ENCODE measurements around the gene BRIP1. TPM values are rescaled to one million over a fixed set of nuclear protein-coding genes. Genes with fewer than 3 reads are reported as not detected.
A peak's percentile ranks its signal among the peaks of the same experiment; 100 is the strongest.
"Not testable (repeated sequence)": the region's sequence is repeated elsewhere in the genome, so short reads cannot be mapped to it uniquely, and the experiment has no call there.

BRIP1 gene
- polyA plus RNA-seq, 1 of the 3 experiments (the other 2 are of a cell fraction), result 2.0 TPM

DNA sequence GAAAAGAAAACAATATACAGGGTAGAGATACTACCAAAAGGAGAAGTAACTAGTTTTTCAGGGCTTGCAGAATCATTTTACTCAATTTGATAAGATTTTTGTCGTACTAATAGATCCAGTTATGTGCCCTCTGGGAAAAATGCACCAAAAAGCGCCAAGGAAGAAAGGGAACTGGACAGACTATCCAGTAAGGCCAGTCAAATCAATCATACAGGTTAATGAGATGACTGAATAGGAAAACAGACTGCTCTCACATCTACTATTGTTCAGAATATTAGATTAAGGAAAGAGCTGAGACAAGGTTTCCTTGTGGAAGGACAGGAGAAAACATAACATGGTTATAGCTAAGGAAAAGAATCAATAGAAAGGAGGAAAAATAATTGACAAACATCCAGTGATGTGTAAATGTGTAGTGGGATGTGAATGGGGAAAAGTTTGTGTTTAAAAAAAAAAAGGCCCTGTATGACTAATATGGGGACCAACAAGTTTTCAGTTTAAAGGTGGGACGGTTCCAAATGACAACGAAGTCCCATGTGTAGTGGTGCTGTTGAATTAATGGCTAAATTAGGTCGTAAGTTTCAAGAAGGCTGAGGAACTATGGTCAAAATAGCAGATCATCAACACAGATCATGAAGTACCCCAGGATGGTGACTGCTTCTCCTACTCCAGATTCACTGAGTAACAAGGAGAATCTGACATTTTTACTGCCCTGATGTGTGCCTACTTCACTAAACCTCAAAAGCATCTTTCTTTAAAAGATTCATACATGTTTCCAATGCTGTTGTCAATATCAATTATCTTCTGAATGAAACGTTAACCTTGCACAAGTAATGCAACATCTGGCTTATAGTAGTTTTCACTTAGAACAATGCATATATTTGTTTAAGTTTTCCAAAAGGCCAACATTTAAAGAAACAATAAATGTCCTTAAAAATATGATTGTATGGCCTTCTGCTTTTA, 40.7 kb downstream of the BRIP1 start:
- Histone ChIP-seq H3K4me2 (no peak overlapping the region), H3K9me2 (no peaks in the 10 kb centered on the region), H3K4me3 (ENCODE audit: low read depth in 2 of 2, low read length in 1 of 2) (no peak overlapping the region), H3K27me3 (ENCODE audit: insufficient read depth) (no peaks in the 10 kb centered on the region), H3K79me2 (ENCODE audit: insufficient read depth) (peaks cover 36% of the 10 kb centered on the region; the same call in 1 of the 2 replicates), H3F3A (replicated peaks; ENCODE audit: insufficient read depth) (peaks cover under 1% of the 10 kb centered on the region), H3K36me3 (replicated peaks in 1 of 2; ENCODE audit: control insufficient read depth in 1 of 2, insufficient read depth in 2 of 2, low read length in 1 of 2) (peaks cover 0 to 50% of the 10 kb centered on the region in 2 experiments), H3K9me3 (no peaks in the 10 kb centered on the region; the same call in 1 of the 2 replicates), H2AFZ (ENCODE audit: low read depth) (no peak overlapping the region), H4K20me1 (ENCODE audit: insufficient read depth) (no peaks in the 10 kb centered on the region), H3K27ac (ENCODE audit: low read depth in 2 of 2, low read length in 1 of 2) (peak overlapping the region in 1 of 2 experiments; percentile 5; a peak in 1 of 4 replicates), H3K9ac (no peak overlapping the region), H3K4me1 (ENCODE audit: control insufficient read depth in 1 of 2, insufficient read depth in 2 of 2, low read depth in 1 of 2, low read length in 1 of 2) (no peaks in the 10 kb centered on the region)
- ChIA-PET CTCF (interaction anchor here (0.6 to 2.2 kb wide), 3 partner anchors 14 to 410 kb away, joined by 3 to 10 read pairs (median 7); no protein-coding TSS in a partner anchor), POLR2A (no interaction called here)
- no peak for DNase-seq
- WGBS (ENCODE audit: low lambda C conversion rate), result 68% methylated on average over 6 of the region's 6 CpGs
- TF ChIP-seq RAD21 (IDR thresholded peaks at IDR 0.05; ENCODE audit: low read length) (no peak), NFIC (IDR thresholded peaks at IDR 0.05; ENCODE audit: borderline replicate concordance) (no peak), RFX5 (IDR thresholded peaks at IDR 0.05; ENCODE audit: low read length) (no peak), FOSL2 (IDR thresholded peaks at IDR 0.05; ENCODE audit: borderline replicate concordance, low read depth) (no peak), EP300 (IDR thresholded peaks at IDR 0.05; ENCODE audit: borderline replicate concordance in 1 of 2, low read depth in 1 of 2, low read length in 1 of 2) (no peak), USF2 (IDR thresholded peaks at IDR 0.05; ENCODE audit: borderline replicate concordance, low read depth, low read length) (no peak)
- TF ChIP-seq, protein P1, sequence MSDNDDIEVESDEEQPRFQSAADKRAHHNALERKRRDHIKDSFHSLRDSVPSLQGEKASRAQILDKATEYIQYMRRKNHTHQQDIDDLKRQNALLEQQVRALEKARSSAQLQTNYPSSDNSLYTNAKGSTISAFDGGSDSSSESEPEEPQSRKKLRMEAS (IDR thresholded peaks at IDR 0.05; ENCODE audit: low read depth), result no peak

DNA sequence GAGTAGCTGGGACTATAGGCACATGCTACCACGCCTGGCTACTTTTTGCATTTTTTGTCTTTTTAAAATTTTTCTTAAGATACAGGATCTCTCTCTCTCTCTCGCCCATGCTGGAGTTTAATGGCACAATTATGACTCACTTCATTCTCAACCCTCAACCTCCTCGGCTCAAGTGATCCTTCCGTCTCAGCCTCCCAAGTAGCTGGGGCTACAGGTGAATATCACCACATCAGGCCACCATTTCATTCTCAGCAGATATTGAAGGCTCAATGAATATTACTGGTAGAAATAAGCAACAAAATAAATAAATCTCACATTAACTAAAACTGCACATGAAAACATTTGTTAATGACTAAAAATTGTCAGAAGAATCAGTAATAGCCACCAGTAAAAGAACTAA, 41.7 kb downstream of the BRIP1 start:
- WGBS (ENCODE audit: low lambda C conversion rate), result 92% methylated on average over 4 of the region's 4 CpGs
- Histone ChIP-seq H2AFZ (ENCODE audit: low read depth) (no peak overlapping the region), H3K9me2 (no peaks in the 10 kb centered on the region), H3F3A (replicated peaks; ENCODE audit: insufficient read depth) (peaks cover 8% of the 10 kb centered on the region), H3K9ac (no peak overlapping the region), H3K4me3 (ENCODE audit: low read depth in 2 of 2, low read length in 1 of 2) (no peak overlapping the region), H3K27me3 (ENCODE audit: insufficient read depth) (no peaks in the 10 kb centered on the region), H3K36me3 (replicated peaks in 1 of 2; ENCODE audit: control insufficient read depth in 1 of 2, insufficient read depth in 2 of 2, low read length in 1 of 2) (peaks cover under 1 to 48% of the 10 kb centered on the region in 2 experiments), H3K9me3 (no peaks in the 10 kb centered on the region), H4K20me1 (ENCODE audit: insufficient read depth) (no peaks in the 10 kb centered on the region), H3K4me2 (no peak overlapping the region), H3K27ac (ENCODE audit: low read depth in 2 of 2, low read length in 1 of 2) (no peak overlapping the region), H3K4me1 (ENCODE audit: control insufficient read depth in 1 of 2, insufficient read depth in 2 of 2, low read depth in 1 of 2, low read length in 1 of 2) (peaks cover 0 to 2% of the 10 kb centered on the region in 2 experiments; a peak in 2 of 4 replicates), H3K79me2 (ENCODE audit: insufficient read depth) (peaks cover 34% of the 10 kb centered on the region; the same call in 1 of the 2 replicates)
- ChIA-PET POLR2A (no interaction called here), CTCF (no interaction called here)
- no peak for DNase-seq
- no peak for TF ChIP-seq JUND (IDR thresholded peaks at IDR 0.05)
- TF ChIP-seq TCF12 (IDR thresholded peaks at IDR 0.05), result no peak
- TF ChIP-seq RFX5 (IDR thresholded peaks at IDR 0.05; ENCODE audit: low read length), result no peak
- TF ChIP-seq TAF1 (IDR thresholded peaks at IDR 0.05; ENCODE audit: borderline replicate concordance, low read depth, low read length), result no peak
- TF ChIP-seq RAD21 (IDR thresholded peaks at IDR 0.05; ENCODE audit: low read length), result no peak

- Histone ChIP-seq H3K36me3 (replicated peaks in 1 of 2; ENCODE audit: control insufficient read depth in 1 of 2, insufficient read depth in 2 of 2, low read length in 1 of 2) (peaks cover 13 to 50% of the 10 kb centered on the region in 2 experiments), H3K79me2 (ENCODE audit: insufficient read depth) (peaks cover 19% of the 10 kb centered on the region; the same call in 1 of the 2 replicates)
- H2AFZ ChIP-seq (ENCODE audit: low read depth); H3F3A ChIP-seq (replicated peaks; ENCODE audit: insufficient read depth); H3K9ac ChIP-seq; H3K4me1 ChIP-seq (ENCODE audit: control insufficient read depth in 1 of 2, insufficient read depth in 2 of 2, low read depth in 1 of 2, low read length in 1 of 2); H3K4me3 ChIP-seq (ENCODE audit: low read depth in 2 of 2, low read length in 1 of 2); H3K9me3 ChIP-seq; CTCF ChIA-PET; DNase-seq; H3K4me2 ChIP-seq; H3K9me2 ChIP-seq; H4K20me1 ChIP-seq (ENCODE audit: insufficient read depth); H3K27me3 ChIP-seq (ENCODE audit: insufficient read depth); H3K27ac ChIP-seq (ENCODE audit: low read depth in 2 of 2, low read length in 1 of 2): not testable (repeated sequence)
- 89% methylated on average over 3 of the region's 3 CpGs for WGBS (ENCODE audit: low lambda C conversion rate)
- POLR2A ChIA-PET, result interaction anchor here (0.7 kb wide), 1 partner anchor 1142 kb away, joined by 5 read pairs; the partner anchor contains the start of gene BCAS3
These were observed 44.1 kb downstream of the BRIP1 start for GRCh38 chr17:61819265-61819664.

All from SK-N-SH (cell line).